Fibroblast of skin of scalp (primary cell): ENCODE results near the gene UPP2.
A peak's percentile ranks its signal among the peaks of the same experiment; 100 is the strongest.

Source experiments
- DNase-seq: peaks from one replicate; pipeline ENCODE4 v3.0.0-alpha.2; 2013

Gene UPP2

GRCh38 chr2:158142568-158143332, 41.1 kb downstream of the UPP2 start:
- peak; percentile 4 for DNase-seq

GRCh38 chr2:158143703-158144360, 42.2 kb downstream of the UPP2 start:
- DNase-seq: no peak

GRCh38 chr2:158144914-158145625, 43.4 kb downstream of the UPP2 start:
- DNase-seq: no peak

GRCh38 chr2:158153270-158154015, 51.8 kb downstream of the UPP2 start:
- DNase-seq: no peak

GRCh38 chr2:158154596-158154995, 52.9 kb downstream of the UPP2 start:
- DNase-seq: no peak

- DNase-seq: no peak
These were observed 71.0 kb downstream of the UPP2 start for GRCh38 chr2:158172719-158173118.

GRCh38 chr2:158174495-158174894, 72.8 kb downstream of the UPP2 start:
- DNase-seq: no peak

- no peak for DNase-seq
These were observed 73.3 kb downstream of the UPP2 start for GRCh38 chr2:158174956-158175355.

- DNase-seq: no peak
These were observed 77.0 kb downstream of the UPP2 start for GRCh38 chr2:158178646-158179045.

- peak; percentile 42 for DNase-seq
These were observed 78.0 kb downstream of the UPP2 start for GRCh38 chr2:158179660-158180059.

GRCh38 chr2:158181171-158181570, 79.5 kb downstream of the UPP2 start:
- DNase-seq: no peak

- DNase-seq: no peak
These were observed 81.1 kb downstream of the UPP2 start for GRCh38 chr2:158182676-158183295.

- DNase-seq: no peak
These were observed 82.3 kb downstream of the UPP2 start for GRCh38 chr2:158184001-158184400.

GRCh38 chr2:158184556-158185343, 83.1 kb downstream of the UPP2 start:
- no peak for DNase-seq
